HEK293 (cell line): ENCODE results near the gene CTSE.

ENCODE experiments used
- YY1 ChIP-seq: fragments of 450-650 bp; formaldehyde crosslinking; IDR thresholded peaks from 2 replicates; pipeline ENCODE4 v1.5.1; 2018; ENCODE audit warnings: missing biosample characterization, missing genetic modification characterization
- ZNF121 ChIP-seq: fragments of 450-650 bp; formaldehyde crosslinking; IDR thresholded peaks from 2 replicates; pipeline ENCODE4 v1.5.1; 2016; ENCODE audit warnings: missing biosample characterization, missing genetic modification characterization
- ZNF16 ChIP-seq: fragments of 450-650 bp; formaldehyde crosslinking; IDR thresholded peaks from 2 replicates; pipeline ENCODE4 v1.5.1; 2016; ENCODE audit warnings: low read depth, missing biosample characterization, missing genetic modification characterization
- ZNF274 ChIP-seq, 2 experiments: fragments of 200-500 bp in 1 of 2; fragments of 450-650 bp in 1 of 2; sonication (Bioruptor generic) in 1 of 2; formaldehyde crosslinking in 1 of 2; IDR thresholded peaks; 2 replicates each; pipeline versions ENCODE4 v1.5.1 to v1.6.1; 2014 to 2016; ENCODE audit warnings: borderline replicate concordance in 1 of 2, inconsistent platforms in 1 of 2, low read length in 1 of 2, missing biosample characterization in 1 of 2, missing genetic modification characterization in 1 of 2
- ZNF785 ChIP-seq: fragments of 450-650 bp; formaldehyde crosslinking; IDR thresholded peaks from 2 replicates; pipeline ENCODE4 v1.5.1; 2016; ENCODE audit warnings: missing biosample characterization, missing genetic modification characterization
- ZSCAN18 ChIP-seq: fragments of 450-650 bp; formaldehyde crosslinking; IDR thresholded peaks from 2 replicates; pipeline ENCODE4 v1.5.1; 2016; ENCODE audit warnings: missing biosample characterization, missing genetic modification characterization
- TF ChIP-seq, protein P1 (sequence below): fragments of 450-650 bp; formaldehyde crosslinking; IDR thresholded peaks from 2 replicates; pipeline ENCODE4 v1.5.1; 2016; ENCODE audit warnings: missing biosample characterization, missing genetic modification characterization
- TF ChIP-seq, protein P2 (sequence below): sonication (generic); formaldehyde crosslinking; IDR thresholded peaks from 2 replicates; pipeline ENCODE4 v1.8.1; 2022; ENCODE audit warnings: mild to moderate bottlenecking, moderate library complexity, missing genetic modification reagents
- TF ChIP-seq, protein P3 (sequence below): fragments of 450-650 bp; formaldehyde crosslinking; IDR thresholded peaks from 2 replicates; pipeline ENCODE4 v1.5.1; 2016; ENCODE audit warnings: missing biosample characterization, missing genetic modification characterization

DNA sequence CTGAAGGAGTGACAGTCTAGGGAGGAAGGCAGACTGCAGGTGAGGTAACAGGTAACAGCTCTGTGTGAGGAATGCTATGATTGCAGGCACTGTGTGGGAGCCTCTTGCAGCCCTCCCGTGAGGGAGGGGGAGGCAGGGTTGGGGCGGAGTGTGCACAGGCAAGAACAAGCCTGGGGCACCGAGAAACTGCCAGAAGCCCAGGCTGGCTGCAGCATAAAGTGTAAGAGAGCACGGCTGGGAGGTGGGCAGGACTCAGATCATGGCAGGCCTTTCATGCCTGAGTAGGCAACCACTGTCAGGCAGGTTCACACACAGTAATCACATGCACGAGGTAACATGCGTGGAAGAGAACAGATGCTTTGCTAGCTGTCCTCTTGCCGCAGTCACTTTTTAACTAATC lies 17.9 kb upstream of the CTSE start:
- TF ChIP-seq ZNF121 (no peak), ZNF785 (no peak), YY1 (tag by site-specific recombination) (no peak), ZNF274 (IDR thresholded peaks at IDR 0.05; ENCODE audit: low read length) (no peak), ZNF274 (tag by site-specific recombination; IDR thresholded peaks at IDR 0.05; ENCODE audit: borderline replicate concordance) (no peak), ZNF16 (tag by site-specific recombination) (no peak), ZSCAN18 (tag by site-specific recombination) (no peak)
- TF ChIP-seq, protein P1, sequence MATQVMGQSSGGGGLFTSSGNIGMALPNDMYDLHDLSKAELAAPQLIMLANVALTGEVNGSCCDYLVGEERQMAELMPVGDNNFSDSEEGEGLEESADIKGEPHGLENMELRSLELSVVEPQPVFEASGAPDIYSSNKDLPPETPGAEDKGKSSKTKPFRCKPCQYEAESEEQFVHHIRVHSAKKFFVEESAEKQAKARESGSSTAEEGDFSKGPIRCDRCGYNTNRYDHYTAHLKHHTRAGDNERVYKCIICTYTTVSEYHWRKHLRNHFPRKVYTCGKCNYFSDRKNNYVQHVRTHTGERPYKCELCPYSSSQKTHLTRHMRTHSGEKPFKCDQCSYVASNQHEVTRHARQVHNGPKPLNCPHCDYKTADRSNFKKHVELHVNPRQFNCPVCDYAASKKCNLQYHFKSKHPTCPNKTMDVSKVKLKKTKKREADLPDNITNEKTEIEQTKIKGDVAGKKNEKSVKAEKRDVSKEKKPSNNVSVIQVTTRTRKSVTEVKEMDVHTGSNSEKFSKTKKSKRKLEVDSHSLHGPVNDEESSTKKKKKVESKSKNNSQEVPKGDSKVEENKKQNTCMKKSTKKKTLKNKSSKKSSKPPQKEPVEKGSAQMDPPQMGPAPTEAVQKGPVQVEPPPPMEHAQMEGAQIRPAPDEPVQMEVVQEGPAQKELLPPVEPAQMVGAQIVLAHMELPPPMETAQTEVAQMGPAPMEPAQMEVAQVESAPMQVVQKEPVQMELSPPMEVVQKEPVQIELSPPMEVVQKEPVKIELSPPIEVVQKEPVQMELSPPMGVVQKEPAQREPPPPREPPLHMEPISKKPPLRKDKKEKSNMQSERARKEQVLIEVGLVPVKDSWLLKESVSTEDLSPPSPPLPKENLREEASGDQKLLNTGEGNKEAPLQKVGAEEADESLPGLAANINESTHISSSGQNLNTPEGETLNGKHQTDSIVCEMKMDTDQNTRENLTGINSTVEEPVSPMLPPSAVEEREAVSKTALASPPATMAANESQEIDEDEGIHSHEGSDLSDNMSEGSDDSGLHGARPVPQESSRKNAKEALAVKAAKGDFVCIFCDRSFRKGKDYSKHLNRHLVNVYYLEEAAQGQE (tag by site-specific recombination) = no peak
- TF ChIP-seq, protein P2, sequence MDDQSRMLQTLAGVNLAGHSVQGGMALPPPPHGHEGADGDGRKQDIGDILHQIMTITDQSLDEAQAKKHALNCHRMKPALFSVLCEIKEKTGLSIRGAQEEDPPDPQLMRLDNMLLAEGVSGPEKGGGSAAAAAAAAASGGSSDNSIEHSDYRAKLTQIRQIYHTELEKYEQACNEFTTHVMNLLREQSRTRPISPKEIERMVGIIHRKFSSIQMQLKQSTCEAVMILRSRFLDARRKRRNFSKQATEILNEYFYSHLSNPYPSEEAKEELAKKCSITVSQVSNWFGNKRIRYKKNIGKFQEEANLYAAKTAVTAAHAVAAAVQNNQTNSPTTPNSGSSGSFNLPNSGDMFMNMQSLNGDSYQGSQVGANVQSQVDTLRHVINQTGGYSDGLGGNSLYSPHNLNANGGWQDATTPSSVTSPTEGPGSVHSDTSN (CRISPR knock-in tag) = no peak
- TF ChIP-seq, protein P3, sequence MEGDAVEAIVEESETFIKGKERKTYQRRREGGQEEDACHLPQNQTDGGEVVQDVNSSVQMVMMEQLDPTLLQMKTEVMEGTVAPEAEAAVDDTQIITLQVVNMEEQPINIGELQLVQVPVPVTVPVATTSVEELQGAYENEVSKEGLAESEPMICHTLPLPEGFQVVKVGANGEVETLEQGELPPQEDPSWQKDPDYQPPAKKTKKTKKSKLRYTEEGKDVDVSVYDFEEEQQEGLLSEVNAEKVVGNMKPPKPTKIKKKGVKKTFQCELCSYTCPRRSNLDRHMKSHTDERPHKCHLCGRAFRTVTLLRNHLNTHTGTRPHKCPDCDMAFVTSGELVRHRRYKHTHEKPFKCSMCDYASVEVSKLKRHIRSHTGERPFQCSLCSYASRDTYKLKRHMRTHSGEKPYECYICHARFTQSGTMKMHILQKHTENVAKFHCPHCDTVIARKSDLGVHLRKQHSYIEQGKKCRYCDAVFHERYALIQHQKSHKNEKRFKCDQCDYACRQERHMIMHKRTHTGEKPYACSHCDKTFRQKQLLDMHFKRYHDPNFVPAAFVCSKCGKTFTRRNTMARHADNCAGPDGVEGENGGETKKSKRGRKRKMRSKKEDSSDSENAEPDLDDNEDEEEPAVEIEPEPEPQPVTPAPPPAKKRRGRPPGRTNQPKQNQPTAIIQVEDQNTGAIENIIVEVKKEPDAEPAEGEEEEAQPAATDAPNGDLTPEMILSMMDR = no peak
